HG02973 (cell line): ENCODE data around the gene ARF6.
"Not testable (repeated sequence)": the region's sequence is repeated elsewhere in the genome, so short reads cannot be mapped to it uniquely, and the experiment has no call there.

Experiments used
- ATAC-seq: cut with Tn5 transposase; IDR thresholded peaks from one replicate; pipeline ENCODE4 v1.9.1; 2021; ENCODE audit warnings: moderate library complexity; ENCODE audit not compliant: unreplicated experiment

Gene ARF6

DNA sequence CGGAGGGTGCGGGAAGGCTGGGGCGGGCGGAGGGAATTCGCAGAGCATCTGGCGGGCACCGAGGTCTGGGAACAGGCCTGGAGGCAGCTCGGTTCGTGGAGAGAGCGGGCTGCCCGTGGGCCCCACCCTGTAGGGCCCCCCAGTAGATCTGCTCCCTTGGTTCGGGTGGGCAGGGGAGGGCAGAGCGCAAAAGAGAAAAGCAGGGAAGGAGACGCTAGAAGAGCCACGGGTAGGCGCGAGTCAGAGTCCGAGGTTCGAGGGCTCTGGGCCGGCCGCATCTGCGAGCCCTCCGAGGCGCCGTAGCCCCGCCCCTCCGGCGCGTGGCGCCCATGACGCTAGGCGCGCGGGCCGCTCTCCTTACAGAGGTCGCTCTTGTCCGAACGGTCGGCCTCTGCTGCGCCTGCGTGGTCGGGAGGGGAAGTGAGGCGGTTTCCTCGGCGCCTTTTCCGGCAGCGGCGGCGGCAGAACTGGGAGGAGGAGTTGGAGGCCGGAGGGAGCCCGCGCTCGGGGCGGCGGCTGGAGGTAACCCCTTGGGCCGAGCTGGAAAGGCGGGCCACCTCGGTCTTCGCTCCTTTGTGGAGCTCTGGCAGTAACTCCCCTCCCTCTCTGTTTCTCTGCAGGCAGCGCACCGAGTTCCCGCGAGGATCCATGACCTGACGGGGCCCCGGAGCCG is at the start of gene ARF6:
ARF6 (plus strand) TSS at position 447 of the 673 bp plus-strand sequence. CDS start 655 bp downstream, outside the sequence.
- peak; percentile 81 for ATAC-seq

DNA sequence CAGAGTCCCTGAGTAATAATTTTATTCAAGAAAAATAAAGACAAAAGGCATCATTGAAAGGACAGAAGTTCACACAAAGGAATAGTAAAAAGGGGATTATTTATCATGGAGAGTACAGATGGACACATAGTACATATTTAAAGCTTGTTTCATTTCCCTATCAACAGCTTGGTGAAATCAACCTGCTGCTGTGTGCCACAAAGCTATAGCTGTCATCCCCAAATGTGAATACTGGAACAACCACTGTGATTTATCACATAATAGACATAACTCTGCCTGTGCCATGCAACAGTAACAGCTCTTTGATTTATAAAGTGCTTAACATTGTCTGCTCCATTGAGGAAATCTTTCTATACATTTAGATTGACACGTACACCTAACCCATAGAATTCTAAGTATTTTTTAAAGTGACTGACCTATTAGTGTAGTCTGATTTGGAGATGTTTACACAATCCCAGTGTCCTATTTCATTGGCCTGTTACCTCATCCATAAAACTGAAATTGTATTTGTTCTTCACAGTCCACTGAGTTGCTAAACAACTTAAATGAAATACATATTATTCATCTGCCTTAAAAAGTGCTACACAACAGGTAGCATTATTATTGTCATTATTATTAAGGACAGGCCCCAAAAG is 43.6 kb upstream of the ARF6 start:
- ATAC-seq = no peak

DNA sequence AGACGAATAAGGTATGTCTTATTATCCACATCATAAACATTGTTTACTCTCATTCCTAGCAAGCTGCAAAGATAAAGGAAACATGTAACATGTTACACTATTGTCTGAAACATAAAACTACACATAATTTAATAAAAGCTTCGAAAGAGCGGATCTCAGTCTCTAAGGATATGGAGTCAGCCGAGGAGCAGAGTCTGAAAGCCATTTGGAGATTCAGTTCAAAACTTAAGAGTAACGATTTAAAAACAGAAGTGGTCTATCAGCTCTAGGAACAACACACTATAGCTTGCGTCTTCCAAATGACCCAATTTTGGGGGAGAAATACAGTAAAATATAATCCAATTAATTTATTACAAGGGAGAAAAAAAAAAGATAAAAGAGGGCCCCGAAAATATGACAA is 41.1 kb upstream of the ARF6 start:
- ATAC-seq = no peak

DNA sequence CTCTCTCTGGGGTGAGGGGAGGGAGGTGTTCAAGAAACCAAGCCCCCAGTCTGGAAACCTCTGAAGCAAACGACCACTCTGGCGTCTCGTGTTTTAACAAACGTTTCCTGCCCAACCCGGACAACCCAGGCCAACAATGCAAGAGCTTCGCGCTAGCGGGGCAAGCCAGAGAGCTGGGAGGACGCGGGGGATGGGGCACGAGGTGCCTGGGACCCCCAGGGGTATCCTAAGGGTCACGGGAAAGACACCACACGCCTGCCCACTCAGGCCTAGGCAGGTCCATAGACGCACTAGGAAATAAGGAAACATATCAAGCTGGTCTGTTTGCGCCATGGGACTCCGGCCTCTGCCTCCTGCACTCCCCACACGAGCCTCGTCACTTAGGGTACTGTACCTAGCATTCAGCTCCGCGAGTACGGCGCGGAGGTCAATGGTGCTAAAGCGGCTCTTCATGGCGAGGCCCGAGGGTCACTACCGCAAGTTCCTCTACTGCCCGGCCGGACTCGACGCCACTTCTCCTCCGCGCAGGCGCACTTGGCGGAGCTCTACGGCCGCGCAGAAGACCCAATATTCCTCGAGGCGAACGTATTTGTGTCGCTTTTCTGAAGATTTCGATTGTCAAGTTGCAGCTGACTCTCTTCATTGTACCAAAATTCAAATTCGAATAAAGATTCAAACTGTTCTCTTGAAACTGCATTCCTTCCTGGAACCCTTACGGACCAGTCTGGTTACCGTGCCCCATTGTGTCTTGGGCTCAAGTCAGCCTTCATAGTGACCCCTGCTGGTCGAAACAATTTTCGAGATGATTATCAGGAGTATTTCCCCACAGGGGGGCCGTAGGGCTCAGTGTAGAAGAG is 40.4 kb upstream of the ARF6 start, which contains the start of gene NEMF:
NEMF (minus strand) TSS at position 488 of the 857 bp plus-strand sequence; CDS start at position 453, 35 bp downstream.
- peak; percentile 66 for ATAC-seq

DNA sequence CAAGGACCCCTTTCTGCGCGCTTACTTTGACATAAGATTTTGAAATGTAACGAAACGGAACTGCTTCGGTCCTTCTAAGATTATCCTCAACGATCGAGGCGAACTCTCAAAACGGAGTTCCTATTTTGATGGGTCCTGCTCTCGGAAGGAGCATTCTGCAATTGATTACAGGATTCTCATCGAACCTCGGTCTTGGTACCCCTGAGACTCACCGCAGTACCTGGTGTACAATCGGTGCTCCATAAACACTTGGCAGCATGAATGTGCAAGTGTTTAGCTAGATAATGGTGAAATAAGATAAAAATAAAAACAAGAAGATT is 39.8 kb upstream of the ARF6 start:
- ATAC-seq = no peak

DNA sequence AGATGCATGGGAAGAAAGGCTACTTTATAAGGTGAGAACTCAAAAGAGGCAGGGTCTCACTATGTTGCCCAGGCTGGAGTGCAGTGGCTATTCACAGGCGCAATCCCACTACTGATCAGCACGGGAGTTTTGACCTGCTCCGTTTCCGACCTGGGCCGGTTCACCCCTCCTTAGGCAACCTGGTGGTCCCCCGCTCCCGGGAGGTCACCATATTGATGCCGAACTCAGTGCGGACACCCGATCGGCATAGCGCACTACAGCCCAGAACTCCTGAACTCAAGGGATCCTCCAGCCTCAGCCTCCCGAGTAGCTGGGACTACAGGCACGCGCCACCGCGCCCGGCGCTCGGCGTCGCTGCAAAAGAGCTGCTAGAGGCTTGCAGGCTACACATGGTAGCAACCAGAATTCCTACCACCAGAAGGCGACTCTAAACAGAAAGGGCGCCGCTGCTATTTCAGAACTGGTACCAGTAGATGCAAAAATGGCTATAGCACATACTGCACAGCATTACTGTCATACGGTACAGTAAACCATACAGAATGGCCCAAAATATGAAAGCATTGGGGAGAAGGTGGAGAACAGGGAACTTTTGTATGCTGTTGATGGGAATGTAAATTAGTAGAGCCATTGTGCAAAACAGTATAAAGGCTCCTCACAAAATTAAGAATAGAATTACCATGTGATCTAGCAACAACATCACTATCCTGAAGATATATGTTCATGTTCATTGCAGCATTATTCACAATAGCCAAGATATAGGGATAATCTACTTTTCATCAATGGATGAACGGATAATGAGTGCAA is 39.1 kb upstream of the ARF6 start:
- no peak for ATAC-seq

DNA sequence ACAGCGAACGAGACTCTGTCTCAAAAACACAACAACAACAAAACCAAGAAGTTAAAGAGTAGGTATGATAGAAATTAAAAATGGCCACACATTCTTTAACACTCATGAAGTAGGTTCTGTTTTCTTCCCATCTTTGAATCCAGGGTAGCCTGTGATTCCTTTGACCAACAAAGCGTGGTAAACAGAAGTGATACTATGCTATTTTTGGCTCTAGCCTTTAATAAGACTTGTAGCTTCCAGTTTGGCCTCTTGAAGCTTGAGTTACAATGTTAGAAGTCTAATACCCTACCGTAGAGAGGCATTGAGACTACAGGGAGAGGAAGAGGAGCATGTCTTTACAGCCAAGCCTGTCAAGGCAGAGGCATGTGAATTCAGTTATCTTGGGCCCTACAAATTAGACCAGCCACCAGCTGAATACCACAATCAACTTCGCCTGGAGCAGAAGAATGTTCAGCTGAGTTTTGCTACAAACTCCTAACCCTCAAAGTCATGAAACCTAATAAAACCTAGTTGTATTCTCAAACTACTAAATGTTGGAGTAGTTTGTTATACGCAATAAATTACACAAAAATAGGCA is 35.4 kb upstream of the ARF6 start:
- ATAC-seq = no peak

DNA sequence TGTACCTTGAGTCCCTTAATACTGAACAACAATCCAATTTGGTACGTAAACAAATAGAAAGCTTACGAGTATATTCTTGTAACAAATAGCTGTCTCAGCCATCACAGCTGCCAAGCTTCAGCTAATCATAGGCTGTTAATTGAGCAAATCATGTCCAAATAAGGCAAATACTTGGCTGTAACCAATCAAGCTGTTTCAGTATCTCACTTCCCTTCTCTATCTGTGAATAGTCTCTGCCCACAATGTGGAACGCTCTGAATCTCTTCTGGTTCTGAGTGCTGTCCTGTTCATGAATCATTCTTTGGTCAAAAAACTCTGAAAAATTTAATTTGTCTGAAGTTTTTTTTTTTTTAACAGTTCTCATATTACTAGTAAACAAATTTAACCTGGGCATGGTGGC is 34.5 kb upstream of the ARF6 start:
- ATAC-seq = no peak

DNA sequence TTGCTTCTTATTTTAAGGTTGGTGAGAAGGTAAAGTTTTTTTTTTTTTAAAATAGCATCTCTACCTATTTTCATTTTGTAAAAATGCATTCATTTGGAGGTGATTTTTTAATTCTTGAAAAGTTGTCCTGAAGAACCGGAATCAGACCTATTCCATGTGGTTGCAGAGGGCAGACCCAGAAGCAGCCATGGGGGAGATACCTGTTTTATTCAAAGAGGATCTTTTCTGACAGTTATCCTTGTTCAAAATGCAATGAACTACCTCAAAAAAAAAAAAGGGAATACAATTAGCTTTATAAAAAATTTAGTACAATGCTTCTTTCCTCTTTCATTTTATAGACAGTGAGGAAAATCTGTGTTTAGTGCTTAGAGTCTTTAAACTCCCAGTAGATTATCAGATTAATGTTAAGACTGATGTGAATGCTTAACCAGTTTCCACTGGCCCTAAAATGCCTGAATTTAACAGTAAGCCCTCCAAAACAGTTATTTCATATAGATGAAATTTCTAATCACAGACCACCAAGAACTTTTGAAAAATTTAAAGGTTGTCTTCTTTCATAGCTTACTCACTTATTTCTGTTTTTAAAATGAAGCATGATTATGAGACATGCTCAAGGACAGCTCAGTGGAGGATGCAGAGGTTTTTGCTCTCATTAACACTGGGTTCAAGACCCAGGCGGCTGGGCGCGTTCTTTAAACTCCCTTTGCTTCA is 31.7 kb upstream of the ARF6 start:
- ATAC-seq = no peak

DNA sequence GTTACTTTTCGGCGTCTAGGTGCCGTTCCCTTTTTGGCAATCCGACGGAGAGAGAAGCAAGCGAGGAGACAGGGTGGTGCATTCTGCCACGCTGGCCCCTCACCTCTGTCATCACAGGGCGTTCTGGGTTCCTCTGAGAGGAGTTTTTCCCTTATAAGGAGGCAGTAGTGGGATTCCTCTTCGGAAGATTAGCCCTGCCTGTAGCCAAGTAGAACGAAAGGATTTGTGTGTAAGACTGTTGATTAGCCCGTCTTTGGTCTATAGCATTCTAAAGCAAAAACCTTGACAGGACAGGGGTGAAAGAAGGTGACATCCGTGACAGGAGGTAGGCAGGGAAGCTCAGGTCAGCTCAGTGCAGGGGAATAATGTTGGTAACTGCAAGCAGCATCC is 31.2 kb upstream of the ARF6 start:
- ATAC-seq = no peak

DNA sequence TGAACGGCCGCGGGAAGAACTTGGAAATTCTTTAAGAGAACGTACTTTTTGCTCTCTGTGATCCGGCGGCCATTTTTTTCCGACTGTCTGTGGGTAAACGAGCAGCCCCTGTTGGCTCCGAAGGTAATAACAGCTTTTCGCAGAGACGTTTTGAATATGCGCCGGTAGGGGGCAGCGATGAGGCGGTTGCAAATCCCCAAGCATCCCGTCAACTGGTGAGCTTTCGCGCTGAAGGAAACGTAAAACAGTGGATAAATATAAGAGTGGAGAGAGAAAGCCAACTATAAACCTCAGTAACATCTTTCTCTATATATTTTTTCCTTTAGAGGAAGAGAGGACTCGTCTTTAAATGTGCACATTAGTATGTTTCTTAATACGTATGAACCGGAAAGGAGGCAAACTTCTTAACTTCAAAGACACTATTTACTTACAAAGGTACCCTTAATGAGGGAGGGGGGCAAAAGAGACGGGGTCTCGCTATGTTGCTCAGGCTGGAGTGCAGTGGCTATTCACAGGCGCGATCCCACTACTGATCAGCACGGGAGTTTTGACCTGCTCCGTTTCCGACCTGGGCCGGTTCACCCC is 30.7 kb upstream of the ARF6 start:
- ATAC-seq = peak; percentile 3

DNA sequence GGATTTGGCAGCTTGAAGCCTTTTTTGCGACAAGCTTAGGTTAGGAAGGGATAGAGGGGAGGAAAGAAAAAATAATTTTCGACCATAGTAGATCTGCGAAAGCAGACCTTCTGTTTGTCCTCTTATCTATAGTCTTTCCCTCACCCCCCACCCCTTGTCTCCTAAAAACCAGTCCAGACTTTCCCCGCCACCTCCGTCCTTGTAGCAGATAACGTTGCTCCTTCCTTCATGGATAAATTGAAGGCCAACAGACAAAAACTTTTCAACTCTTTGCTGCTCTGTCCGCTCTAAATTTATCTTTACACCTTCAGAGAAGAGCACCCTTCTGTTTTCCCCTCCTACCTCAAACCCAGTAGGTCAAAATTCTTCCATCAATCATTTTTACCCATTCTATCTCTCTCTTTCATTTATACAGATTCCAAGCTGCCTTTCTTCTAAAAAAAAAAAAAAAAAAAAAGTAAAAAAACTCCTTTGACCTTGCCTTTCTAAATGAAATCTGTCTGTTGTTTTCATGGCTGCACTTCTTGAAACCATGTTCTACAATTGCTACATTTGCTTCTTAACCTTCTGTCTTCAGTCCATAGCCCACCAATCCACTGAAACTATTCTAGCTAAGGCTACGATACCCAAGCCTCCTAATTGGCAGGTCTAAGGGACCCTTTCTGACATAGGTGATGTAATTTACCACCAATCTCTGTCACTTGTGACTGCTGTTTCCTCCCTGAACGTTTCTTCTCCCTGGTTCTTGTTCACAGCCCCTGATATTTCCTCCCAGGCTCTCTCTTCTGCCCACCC is 29.2 kb upstream of the ARF6 start:
- no peak for ATAC-seq

DNA sequence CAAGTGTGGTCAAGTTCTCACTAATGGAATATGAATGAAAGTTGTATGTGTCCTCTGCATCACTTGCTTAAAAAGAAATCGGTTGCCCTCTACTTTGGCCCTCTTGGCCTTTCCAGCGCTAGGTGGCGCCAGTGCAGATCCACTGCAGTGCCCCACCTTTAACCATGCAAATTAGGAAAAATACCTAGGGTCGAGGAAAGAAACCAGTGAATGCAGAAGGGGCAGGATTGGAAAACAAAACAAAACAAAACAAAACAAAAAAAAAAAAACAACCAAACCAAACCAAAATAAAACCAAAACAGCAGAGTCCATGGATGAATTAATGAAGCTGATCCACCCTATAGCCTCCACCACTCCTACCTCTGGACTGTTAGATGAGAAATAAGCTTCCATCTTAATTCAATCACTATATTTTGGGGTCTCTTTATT is 27.4 kb upstream of the ARF6 start:
- no peak for ATAC-seq

DNA sequence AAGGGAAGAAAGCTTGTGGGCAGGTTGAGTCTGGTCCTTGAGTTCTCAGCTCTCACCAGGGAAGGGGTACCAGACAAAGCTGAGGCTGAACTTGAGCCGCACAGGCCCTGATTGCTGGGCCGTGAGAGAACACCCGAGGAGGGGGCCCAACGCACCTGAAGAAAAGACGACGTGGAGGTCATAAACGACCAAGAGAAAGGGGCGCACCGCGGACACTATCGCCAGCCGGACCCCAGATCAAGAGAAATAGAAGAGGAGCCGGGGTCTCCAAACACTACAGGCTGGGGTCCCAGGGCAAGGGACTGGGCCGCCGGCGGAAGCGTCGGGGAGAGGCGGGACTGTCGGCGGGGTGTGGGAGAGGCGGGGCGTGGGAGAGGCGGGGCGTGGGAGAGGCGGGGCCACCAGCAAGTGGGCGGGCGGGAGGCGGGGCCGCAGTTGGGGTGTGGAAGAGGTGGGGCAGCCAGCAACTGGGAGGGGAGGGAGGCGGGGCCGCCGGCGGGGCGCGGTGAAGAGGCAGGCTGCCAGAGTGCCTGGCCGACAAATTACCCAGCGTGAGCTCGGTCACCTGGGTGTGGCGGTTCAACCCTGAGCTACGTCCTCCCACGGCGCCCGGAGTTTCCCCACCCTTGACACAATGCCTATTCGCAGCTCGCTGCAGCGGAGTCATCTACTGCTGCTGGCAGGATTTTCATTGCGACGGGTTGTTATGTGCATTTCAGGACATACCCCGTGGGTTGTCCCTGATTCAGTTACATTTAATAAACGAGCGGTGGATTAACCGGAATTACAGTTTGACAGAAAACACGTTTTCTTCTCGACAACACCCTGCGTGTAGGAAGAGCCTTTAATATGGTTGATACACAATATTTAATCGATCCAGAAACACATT is 24.8 kb upstream of the ARF6 start:
- ATAC-seq = peak; percentile 79

DNA sequence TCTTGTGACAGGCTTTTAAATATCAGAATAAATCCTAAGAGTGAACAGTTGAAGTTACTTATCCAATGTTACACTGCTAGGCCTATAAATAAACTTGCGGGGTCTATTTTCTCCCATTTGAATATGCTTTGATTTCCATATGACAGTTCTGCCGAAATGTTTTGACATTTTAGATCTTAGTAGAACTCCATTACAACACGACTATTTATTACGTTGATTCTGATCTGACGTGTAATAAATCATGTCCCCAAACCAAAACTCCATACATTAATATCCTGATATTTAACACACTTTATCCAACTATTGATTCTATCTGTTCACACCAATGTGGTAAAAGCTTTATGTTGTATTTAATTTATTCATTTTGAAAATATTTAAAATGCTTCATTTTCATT is 24.2 kb upstream of the ARF6 start:
- ATAC-seq = no peak

DNA sequence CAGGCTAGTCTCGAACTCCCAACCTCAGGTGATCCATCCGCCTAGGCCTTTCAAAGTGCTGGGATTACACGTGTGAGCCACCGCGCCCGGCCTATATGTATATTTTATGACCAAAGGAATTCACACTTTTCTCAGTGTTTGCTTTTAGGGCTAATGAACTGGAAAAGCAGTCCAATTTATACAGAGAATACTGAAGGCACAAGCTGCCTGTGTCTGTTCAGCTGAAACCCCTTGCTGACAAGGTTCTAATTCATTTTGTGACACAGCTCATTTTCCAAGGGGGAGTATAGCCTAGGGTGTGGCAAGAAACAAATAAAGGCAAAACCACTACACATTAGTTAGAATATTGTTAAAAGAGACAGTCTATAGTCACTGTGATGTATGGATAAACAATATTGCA is 22.0 kb upstream of the ARF6 start:
- no peak for ATAC-seq

DNA sequence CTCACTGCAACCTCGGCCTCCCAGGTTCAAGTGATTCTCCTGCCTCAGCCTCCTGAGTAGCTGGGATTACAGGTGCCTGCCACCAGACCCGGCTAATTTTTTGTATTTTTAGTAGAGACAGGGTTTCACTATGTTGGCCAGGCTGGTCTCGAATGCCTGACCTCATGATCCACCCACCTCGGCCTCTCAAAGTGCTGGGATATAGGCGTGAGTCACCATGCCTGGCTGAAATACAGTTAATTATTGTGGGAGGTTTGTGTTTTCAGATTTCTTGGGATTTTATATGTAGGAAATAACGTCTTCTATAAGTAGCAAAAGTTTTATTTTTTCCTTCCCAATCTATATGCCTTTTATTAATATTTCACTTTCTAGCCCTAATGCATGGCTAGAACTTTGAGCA is 19.3 kb upstream of the ARF6 start:
- ATAC-seq = not testable (repeated sequence)

DNA sequence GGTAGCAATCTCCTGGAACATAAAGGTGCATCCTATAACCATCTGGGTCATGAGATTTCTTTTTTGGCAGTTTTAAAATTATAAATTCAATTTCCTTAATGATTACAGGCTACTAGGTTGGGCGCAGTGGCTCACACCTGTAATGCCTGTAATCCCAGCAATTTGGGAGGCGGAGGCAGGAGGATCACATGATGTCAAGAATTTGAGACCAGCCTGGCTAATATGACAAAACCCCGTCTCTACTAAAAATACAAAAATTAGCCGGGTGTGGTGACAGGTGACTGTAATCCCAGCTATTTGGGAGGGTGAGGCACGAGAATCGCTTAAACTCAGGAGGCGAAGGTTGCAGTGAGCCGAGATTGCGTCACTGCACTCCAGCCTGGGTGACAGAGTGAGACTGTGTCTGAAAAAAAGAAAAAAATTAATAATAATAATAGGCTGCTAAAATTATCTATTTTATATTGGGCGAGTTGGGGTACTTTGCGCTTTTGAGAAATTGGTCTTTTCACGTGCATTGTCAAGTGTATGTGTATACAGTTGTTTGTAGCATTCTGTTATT is 17.2 kb upstream of the ARF6 start:
- ATAC-seq = no peak
